Amniotic stem cell (primary cell): ENCODE measurements around the gene WWP2.
"Not testable (repeated sequence)": the region's sequence is repeated elsewhere in the genome, so short reads cannot be mapped to it uniquely, and the experiment has no call there.

Experiments used
- DNase-seq: peaks from one replicate; lab custom pipeline; 2025; lab: John Stamatoyannopoulos, UW

The WWP2 gene

GRCh38 chr16:69796285-69797118 lies 34.4 kb downstream of the WWP2 start:
- DNase-seq = peak; percentile 38

- no peak for DNase-seq
Observed at GRCh38 chr16:69798466-69798865, 36.3 kb downstream of the WWP2 start.

DNA sequence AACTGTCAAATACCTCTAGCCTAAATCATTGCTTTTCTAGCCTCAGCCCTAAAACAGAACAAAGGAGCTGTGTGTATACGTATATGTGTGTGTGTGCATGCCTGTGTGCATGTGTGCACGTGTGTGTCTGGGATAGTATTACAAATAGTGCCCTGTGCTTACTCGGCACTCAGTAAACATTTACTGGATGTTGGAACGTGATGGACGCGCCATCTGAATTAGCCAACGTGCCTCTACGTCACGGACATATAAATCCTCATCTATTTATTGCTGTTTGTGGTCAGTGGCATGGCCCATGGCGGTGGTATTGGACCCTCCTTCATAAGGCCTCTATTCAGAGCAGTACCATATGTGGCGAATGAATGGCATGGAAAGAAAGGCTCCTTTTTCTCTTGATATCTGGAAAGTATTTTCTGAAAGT lies 37.5 kb downstream of the WWP2 start:
- no peak for DNase-seq

DNA sequence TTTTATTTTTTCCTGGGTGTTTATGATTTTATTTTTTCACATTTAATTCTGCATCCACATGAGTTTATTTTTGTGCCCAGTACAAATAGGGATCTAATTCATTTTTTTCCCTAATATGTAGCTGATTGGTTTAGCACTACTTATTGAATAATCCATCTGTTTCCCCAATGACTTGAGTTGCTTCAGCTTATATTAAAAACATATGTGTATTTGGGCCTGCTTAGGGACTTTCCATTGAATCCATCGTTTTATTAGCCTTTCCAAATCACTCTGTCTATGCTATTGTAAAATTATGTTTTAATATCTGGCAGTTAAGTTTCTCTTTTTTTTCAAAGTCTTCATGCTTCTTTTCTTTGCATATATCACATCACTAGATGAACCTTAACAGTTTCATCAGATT lies 42.2 kb downstream of the WWP2 start:
- DNase-seq = no peak

GRCh38 chr16:69806776-69807175 lies 44.6 kb downstream of the WWP2 start:
- DNase-seq = not testable (repeated sequence)

GRCh38 chr16:69812688-69813014 lies 50.5 kb downstream of the WWP2 start:
- no peak for DNase-seq

GRCh38 chr16:69814078-69814477 lies 51.9 kb downstream of the WWP2 start:
- DNase-seq = no peak

- no peak for DNase-seq
Observed at GRCh38 chr16:69814561-69814960, 52.4 kb downstream of the WWP2 start.

DNA sequence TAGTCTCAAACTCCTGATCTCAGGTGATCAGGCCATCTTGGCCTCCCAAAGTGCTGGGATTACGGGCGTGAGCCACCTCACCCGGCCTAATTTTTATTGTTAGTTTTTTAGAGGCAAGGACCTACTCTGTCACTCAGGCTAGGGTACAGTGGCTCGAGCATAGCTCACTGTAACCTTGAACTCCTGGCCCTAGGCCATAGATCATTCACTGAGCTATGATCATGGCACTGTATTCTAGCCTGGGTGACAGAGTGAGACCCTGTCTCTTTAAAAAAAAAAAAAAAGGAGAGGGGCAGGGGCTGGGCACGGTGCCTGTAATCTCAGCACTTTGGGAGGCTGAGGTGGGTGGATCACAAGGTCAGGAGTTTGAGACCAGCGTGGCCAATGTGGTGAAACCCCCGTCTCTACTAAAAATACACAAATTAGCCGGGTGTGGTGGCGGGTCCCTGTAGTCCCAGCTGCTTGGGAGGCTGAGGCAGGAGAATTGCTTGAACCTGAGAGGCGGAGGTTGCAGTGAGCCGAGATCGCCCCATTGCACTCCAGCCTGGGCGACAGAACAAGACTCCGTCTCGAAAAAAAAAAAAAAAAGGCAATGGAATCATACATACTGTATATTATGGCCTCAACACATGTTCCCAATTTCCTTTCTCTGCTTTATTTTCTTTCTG lies 53.2 kb downstream of the WWP2 start:
- DNase-seq = not testable (repeated sequence)

- DNase-seq = no peak
Observed at GRCh38 chr16:69816996-69817395, 54.9 kb downstream of the WWP2 start.

DNA sequence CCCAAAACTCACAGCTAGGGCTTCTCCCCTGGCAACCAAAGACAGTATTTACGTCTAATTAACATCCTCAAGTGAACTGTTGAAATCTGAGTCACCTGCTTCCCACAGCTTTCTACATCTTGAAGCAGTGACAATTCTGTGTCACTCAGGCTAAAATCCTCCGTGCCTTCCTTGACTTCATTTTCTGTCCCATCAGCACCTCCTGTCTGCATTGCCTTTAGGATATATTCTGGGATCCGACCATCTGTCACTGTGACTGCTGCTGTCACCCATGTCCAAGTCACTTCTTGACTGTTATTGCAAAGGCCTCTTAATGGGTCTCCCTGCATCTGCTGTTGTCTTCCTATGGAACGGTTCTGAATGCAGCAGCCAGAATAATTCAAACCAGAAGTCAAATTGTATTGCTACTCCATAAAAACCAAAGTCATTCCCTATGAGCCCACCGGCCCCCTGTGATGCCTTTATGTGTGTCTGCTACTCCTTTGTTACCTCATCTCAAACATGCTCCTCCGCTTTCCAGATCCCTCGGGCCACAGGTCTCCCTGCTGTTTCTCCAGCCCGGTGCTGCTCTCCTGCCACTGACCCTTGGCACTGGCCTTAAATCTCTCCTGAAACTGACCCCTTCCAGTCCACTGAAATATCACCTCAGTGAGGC lies 56.9 kb downstream of the WWP2 start:
- DNase-seq = no peak

- DNase-seq = peak; percentile 36
Observed at GRCh38 chr16:69820926-69821541, 58.9 kb downstream of the WWP2 start.

DNA sequence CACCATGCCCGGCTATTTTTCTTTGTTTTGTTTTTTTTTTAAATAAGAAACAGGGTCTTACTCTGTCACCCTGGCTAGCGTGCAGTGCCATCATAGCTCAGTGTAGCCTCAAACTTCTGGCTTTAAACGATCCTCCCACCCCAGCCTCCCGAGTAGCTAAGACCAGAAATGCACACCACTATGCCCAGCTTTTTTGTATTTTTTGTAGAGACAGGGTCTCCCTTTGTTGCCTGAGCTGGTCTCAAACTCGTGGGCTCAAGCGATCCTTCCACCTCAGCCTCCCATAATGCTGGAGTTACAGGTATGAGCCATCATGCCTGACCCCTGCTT lies 59.7 kb downstream of the WWP2 start:
- no peak for DNase-seq

GRCh38 chr16:69822174-69822935 lies 60.2 kb downstream of the WWP2 start:
- no peak for DNase-seq

- no peak for DNase-seq
Observed at GRCh38 chr16:69823831-69824563, 61.9 kb downstream of the WWP2 start.

GRCh38 chr16:69824564-69825142 lies 62.5 kb downstream of the WWP2 start:
- DNase-seq = not testable (repeated sequence)

- no peak for DNase-seq
Observed at GRCh38 chr16:69827524-69827923, 65.4 kb downstream of the WWP2 start.

GRCh38 chr16:69829338-69829737 lies 67.2 kb downstream of the WWP2 start:
- no peak for DNase-seq

DNA sequence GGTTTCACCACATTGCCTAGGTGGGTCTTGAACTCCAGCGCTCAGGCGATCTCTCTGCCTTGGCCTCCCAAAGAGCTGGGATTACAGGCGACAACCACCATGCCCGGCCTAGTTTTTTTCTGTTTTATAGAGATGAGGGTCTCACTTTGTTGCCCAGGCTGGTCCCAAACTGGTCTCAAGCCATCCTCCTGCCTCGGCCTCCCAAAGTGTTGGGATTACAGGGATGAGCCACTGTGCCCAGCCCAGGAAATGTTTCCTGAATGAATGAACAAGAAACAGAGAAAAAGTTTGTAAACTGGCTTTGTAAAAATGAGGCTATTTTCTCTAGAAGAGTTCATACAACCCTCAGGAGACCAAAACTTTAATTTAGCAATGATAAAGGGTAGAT lies 68.0 kb downstream of the WWP2 start:
- no peak for DNase-seq

DNA sequence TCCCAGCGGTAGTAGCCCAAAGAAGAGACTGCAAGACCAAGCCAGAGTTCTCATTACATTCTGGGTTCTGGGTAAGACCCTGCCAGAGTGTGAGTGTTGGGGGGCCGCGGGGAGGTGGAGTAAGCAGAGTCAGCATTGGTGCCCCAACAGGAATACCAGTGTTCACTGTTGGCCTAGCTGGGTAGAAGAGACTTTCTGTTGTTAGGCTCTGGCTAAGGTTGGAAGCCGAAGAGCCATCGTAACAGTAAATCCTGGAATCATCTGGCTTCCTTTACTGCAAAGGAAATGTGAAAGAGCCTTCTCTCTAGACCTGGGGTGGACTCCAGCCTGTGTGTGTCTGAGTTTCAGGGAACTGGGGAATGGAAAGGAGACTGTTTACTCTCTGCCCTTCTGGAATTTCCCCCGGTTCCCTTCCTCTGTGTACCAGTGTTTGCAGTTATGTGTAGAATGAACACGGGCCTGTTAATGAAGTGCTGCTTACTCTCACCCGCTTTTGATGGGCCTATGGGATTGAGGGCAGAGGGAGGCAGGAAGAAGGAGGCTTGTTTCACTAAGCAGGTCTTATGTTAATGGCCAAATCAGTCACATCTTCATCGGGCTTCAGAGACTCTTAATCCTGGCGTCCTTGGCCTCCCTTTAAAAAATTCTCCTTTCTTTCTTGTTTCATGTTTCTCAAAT lies 68.5 kb downstream of the WWP2 start:
- no peak for DNase-seq
